HCT116 (cell line): Measurements from ENCODE around the gene C20orf144.

ENCODE experiments used
- POLR2A ChIP-seq: IDR thresholded peaks from 2 replicates; pipeline ENCODE4 v1.7.0; 2011; ENCODE audit warnings: borderline replicate concordance; ENCODE audit not compliant: insufficient read depth, insufficient read length; ENCODE audit errors: extremely low read depth
- TF ChIP-seq, protein P1 (sequence below), 3 experiments: fragments of 200-600 bp in 1 of 3; sonication (generic) in 1 of 3; IDR thresholded peaks in 2 of 3; conservative IDR thresholded peaks in 1 of 3; 2 replicates each; pipeline ENCODE4 v1.5.1; 2012 to 2017; ENCODE audit warnings: low read depth in 2 of 3, low read length in 2 of 3, antibody characterized with exemption in 1 of 3, borderline replicate concordance in 1 of 3, control low read depth in 1 of 3, mild to moderate bottlenecking in 1 of 3, mixed read lengths in 1 of 3, mixed run types in 1 of 3, moderate library complexity in 1 of 3; ENCODE audit not compliant: insufficient read depth in 1 of 3

GRCh38 chr20:33645396-33645795, 16.7 kb upstream of the C20orf144 start:
- TF ChIP-seq, protein P1, sequence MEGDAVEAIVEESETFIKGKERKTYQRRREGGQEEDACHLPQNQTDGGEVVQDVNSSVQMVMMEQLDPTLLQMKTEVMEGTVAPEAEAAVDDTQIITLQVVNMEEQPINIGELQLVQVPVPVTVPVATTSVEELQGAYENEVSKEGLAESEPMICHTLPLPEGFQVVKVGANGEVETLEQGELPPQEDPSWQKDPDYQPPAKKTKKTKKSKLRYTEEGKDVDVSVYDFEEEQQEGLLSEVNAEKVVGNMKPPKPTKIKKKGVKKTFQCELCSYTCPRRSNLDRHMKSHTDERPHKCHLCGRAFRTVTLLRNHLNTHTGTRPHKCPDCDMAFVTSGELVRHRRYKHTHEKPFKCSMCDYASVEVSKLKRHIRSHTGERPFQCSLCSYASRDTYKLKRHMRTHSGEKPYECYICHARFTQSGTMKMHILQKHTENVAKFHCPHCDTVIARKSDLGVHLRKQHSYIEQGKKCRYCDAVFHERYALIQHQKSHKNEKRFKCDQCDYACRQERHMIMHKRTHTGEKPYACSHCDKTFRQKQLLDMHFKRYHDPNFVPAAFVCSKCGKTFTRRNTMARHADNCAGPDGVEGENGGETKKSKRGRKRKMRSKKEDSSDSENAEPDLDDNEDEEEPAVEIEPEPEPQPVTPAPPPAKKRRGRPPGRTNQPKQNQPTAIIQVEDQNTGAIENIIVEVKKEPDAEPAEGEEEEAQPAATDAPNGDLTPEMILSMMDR (IDR thresholded peaks at IDR 0.05 in 2 of 3, conservative IDR thresholded peaks at IDR 0.05 in 1 of 3; ENCODE audit: borderline replicate concordance in 1 of 3, insufficient read depth in 1 of 3, low read depth in 2 of 3, low read length in 2 of 3), result no peak
- no peak for TF ChIP-seq POLR2A
